Heart left ventricle (tissue), 13 donors: ENCODE measurements around the gene TRPM2.

Experiments used
- POLR2A ChIP-seq, 2 donors: fragments of 450-650 bp; IDR thresholded peaks; one replicate each; pipeline ENCODE4 v1.6.1; 2017; ENCODE audit warnings: antibody characterized with exemption in 2 of 2, mild to moderate bottlenecking in 2 of 2, moderate library complexity in 2 of 2
- TF ChIP-seq, protein P1 (sequence below), 12 donors: fragments of 200-600 bp; sonication (generic) in 4 of 12; IDR thresholded peaks; one replicate each; pipeline versions ENCODE4 v1.5.0 to v1.8.0; 2018 to 2022; ENCODE audit warnings: antibody characterized with exemption in 12 of 12, mild to moderate bottlenecking in 5 of 12
- donor health status: ischemic (EF 13 %, LVEDD 7.1; RV severe dilation, severe dysfunction).
- donor health status: DM: no; HTN: yes; CAD: no.
- donor health status: DM: no; HTN: no; CAD: no.
- donor health status: ischemic (EF 25% LVEDD 6.9; RV normal size, moderate dysfunction).
- donor health status: ischemic (EF 25% LVEDD 5.7; RV mildly dilated, moderate dysfunction).
- donor health status: ischemic (EF 35%, LVEDD 5.7; RV mildly dilated, moderate dysfunction).
- donor health status: nonischemic (EF 11% LVEDD 7.7; RV severe dilation, severe dysfunction).
- donor health status: DM: yes; HTN: yes; CAD: no.
- donor health status: PGD.
- donor health status: ischemic (EF 29% LVEDD 5.4; RV normal size, mild dysfunction).
- donor health status: nonischemic (EF 23%, LVEDD 6.1; RV moderate dilation, normal function).

DNA sequence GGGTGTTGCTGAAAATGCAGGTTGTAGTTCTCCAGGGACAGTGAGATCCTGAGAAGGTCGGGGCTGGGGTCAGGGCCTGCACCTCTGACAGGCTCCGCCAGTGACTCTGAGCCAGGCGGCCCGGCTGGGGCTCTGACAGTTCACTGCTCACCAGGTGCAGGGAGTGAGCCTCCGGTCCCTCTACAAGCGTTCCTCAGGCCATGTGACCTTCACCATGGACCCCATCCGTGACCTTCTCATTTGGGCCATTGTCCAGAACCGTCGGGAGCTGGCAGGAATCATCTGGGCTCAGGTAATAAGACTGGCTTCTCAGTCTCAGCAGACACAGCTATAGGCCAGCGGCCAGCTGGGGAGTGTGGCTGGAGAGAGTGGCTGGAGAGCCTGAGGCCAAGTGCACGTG lies 41.8 kb downstream of the TRPM2 start:
- TF ChIP-seq, protein P1, sequence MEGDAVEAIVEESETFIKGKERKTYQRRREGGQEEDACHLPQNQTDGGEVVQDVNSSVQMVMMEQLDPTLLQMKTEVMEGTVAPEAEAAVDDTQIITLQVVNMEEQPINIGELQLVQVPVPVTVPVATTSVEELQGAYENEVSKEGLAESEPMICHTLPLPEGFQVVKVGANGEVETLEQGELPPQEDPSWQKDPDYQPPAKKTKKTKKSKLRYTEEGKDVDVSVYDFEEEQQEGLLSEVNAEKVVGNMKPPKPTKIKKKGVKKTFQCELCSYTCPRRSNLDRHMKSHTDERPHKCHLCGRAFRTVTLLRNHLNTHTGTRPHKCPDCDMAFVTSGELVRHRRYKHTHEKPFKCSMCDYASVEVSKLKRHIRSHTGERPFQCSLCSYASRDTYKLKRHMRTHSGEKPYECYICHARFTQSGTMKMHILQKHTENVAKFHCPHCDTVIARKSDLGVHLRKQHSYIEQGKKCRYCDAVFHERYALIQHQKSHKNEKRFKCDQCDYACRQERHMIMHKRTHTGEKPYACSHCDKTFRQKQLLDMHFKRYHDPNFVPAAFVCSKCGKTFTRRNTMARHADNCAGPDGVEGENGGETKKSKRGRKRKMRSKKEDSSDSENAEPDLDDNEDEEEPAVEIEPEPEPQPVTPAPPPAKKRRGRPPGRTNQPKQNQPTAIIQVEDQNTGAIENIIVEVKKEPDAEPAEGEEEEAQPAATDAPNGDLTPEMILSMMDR (IDR thresholded peaks at IDR 0.05) = no peak
- no peak for TF ChIP-seq POLR2A (IDR thresholded peaks at IDR 0.05)
